Tibial nerve (tissue), 3 donors: ENCODE results near the gene OPN1MW.
"Not testable (repeated sequence)": the region's sequence is repeated elsewhere in the genome, so short reads cannot be mapped to it uniquely, and the experiment has no call there.

Source experiments
- CTCF ChIP-seq, 5 experiments: fragments of 200-600 bp in 3 of 5; fragments of 450-650 bp in 2 of 5; sonication (generic) in 3 of 5; IDR thresholded peaks; one replicate each; pipeline ENCODE4 v1.5.1; 2016 to 2019; ENCODE audit warnings: antibody characterized with exemption in 5 of 5, mild to moderate bottlenecking in 3 of 5, moderate library complexity in 2 of 5
- POLR2A ChIP-seq, 2 donors: fragments of 450-650 bp; IDR thresholded peaks; one replicate each; pipeline ENCODE4 v1.6.1; 2017; ENCODE audit warnings: antibody characterized with exemption in 2 of 2, mild to moderate bottlenecking in 2 of 2, moderate library complexity in 2 of 2

- TF ChIP-seq CTCF, POLR2A (IDR thresholded peaks at IDR 0.05): not testable (repeated sequence)
These were observed 11.9 kb downstream of the OPN1MW start for GRCh38 chrX:154194316-154194715.
